GM06990 (cell line): ENCODE data around the gene PNMA8B.

ENCODE experiments used
- DNase-seq: peaks from one replicate; pipeline ENCODE4 v3.0.0-alpha.2; 2011; ENCODE audit not compliant: insufficient read length; ENCODE audit errors: extremely low read depth
- H3K27me3 ChIP-seq: replicated peaks from 2 replicates; pipeline ENCODE4 v1.6.0; 2011; ENCODE audit warnings: low read length; ENCODE audit not compliant: control insufficient read depth, insufficient read depth
- H3K36me3 ChIP-seq: 2 replicates; pipeline ENCODE4 v1.5.1; 2011; ENCODE audit warnings: low read length; ENCODE audit not compliant: control insufficient read depth, insufficient read depth
- H3K4me3 ChIP-seq: replicated peaks from 2 replicates; pipeline ENCODE4 v1.5.1; 2011; ENCODE audit warnings: low read depth, mild to moderate bottlenecking, control low read depth, low read length
- CTCF ChIP-seq: IDR thresholded peaks from 2 replicates; pipeline ENCODE4 v1.5.1; 2011; ENCODE audit warnings: low read length, control low read depth, mild to moderate bottlenecking, inconsistent platforms; ENCODE audit not compliant: insufficient read depth, poor library complexity, severe bottlenecking

The PNMA8B gene

GRCh38 chr19:46478356-46478986, 17.2 kb downstream of the PNMA8B start:
- no peak for DNase-seq
- H3K36me3 ChIP-seq, result no peaks in the 10 kb centered on the region
- no peaks in the 10 kb centered on the region for H3K27me3 ChIP-seq
- H3K4me3 ChIP-seq, result no peak overlapping the region
- TF ChIP-seq CTCF, result no peak

- Histone ChIP-seq H3K36me3 (no peaks in the 10 kb centered on the region), H3K4me3 (no peak overlapping the region), H3K27me3 (no peaks in the 10 kb centered on the region)
- TF ChIP-seq CTCF, result no peak
- no peak for DNase-seq
These were observed 19.7 kb downstream of the PNMA8B start for GRCh38 chr19:46475986-46476385.

GRCh38 chr19:46474211-46474610, 21.5 kb downstream of the PNMA8B start:
- no peak for TF ChIP-seq CTCF
- DNase-seq, result no peak
- Histone ChIP-seq H3K4me3 (no peak overlapping the region), H3K27me3 (no peaks in the 10 kb centered on the region), H3K36me3 (no peaks in the 10 kb centered on the region)

- DNase-seq, result no peak
These were observed 23.1 kb downstream of the PNMA8B start for GRCh38 chr19:46472592-46472991.

GRCh38 chr19:46471811-46472543, 23.7 kb downstream of the PNMA8B start:
- H3K4me3 ChIP-seq, result no peak overlapping the region
- no peaks in the 10 kb centered on the region for H3K27me3 ChIP-seq
- DNase-seq, result no peak
- H3K36me3 ChIP-seq, result no peaks in the 10 kb centered on the region
- no peak for TF ChIP-seq CTCF

More at GRCh38 chr19:46472592-46472991, 23.1 kb downstream of the PNMA8B start:
- Histone ChIP-seq H3K27me3 (no peaks in the 10 kb centered on the region), H3K4me3 (no peak overlapping the region), H3K36me3 (no peaks in the 10 kb centered on the region)
- no peak for TF ChIP-seq CTCF
